MM.1S (cell line): ENCODE results near the gene GNAL.

Experiments used
- CTCF ChIP-seq: fragments of 300-600 bp; sonication (generic); IDR thresholded peaks from 2 replicates; pipeline ENCODE4 v1.5.1; 2016; ENCODE audit warnings: antibody characterized with exemption, low read length, mixed read lengths
- EZH2phosphoT487 ChIP-seq: fragments of 300-600 bp; sonication (generic); IDR thresholded peaks from 2 replicates; pipeline ENCODE4 v1.6.1; 2018; ENCODE audit warnings: antibody characterized with exemption, low read length

GRCh38 chr18:11696451-11696850, 7.4 kb downstream of the GNAL start:
- TF ChIP-seq CTCF (no peak), EZH2phosphoT487 (no peak)
